HepG2 (cell line): Measurements from ENCODE around the gene DNMT3A. TPM values are rescaled to one million over a fixed set of nuclear protein-coding genes. Genes with fewer than 3 reads are reported as not detected.

Experiments used
- ARNT2 ChIP-seq: sonication (generic); formaldehyde crosslinking; IDR thresholded peaks from 2 replicates; pipeline ENCODE4 v1.8.0; 2022; ENCODE audit warnings: mild to moderate bottlenecking, low read depth, missing genetic modification reagents, moderate library complexity
- POGZ ChIP-seq: sonication (generic); formaldehyde crosslinking; IDR thresholded peaks from 2 replicates; pipeline ENCODE4 v1.4.0; 2020; ENCODE audit warnings: mild to moderate bottlenecking, missing genetic modification reagents
- SCMH1 ChIP-seq: sonication (generic); formaldehyde crosslinking; IDR thresholded peaks from 2 replicates; pipeline ENCODE4 v1.9.0; 2021; ENCODE audit warnings: missing genetic modification reagents, mild to moderate bottlenecking, borderline replicate concordance
- ZMAT3 ChIP-seq: sonication (generic); formaldehyde crosslinking; conservative IDR thresholded peaks from 2 replicates; pipeline ENCODE4 v1.7.0; 2021; ENCODE audit warnings: missing genetic modification reagents
- ZNF724P ChIP-seq: sonication (generic); formaldehyde crosslinking; IDR thresholded peaks from 2 replicates; pipeline ENCODE4 v1.8.0; 2022; ENCODE audit warnings: missing genetic modification reagents, borderline replicate concordance
- ZNF781 ChIP-seq: sonication (generic); formaldehyde crosslinking; IDR thresholded peaks from 2 replicates; pipeline ENCODE4 v1.5.1; 2020; ENCODE audit warnings: borderline replicate concordance, mild to moderate bottlenecking, missing genetic modification reagents; ENCODE audit errors: not compliant biosample characterization
- ZSCAN21 ChIP-seq: sonication (generic); formaldehyde crosslinking; IDR thresholded peaks from 2 replicates; pipeline ENCODE4 v1.8.0; 2022; ENCODE audit warnings: mild to moderate bottlenecking, missing genetic modification reagents, moderate library complexity, borderline replicate concordance
- polyA plus RNA-seq, 8 experiments: library from polyadenylated mRNA; depleted of rRNA in 3 of 8; stranded (reverse) in 7 of 8; unstranded in 1 of 8; fragments of >200 nt; fragmentation: Illumina TruSeq in 4 of 8; extraction: Trizol in 4 of 8; gene quantifications; 2 replicates each; pipeline versions ENCODE4 v1.2.1 to v1.2.3, GENCODE V29; 2011 to 2016; ENCODE audit warnings: low read depth in 4 of 8, missing spikeins in 1 of 8, mixed read lengths in 1 of 8; ENCODE audit not compliant: insufficient read depth in 1 of 8
- total RNA-seq, 5 experiments: library from RNA; depleted of rRNA; stranded (reverse); fragments of >200 nt; fragmentation: Illumina TruSeq; extraction: Trizol; gene quantifications; 2 replicates each; pipeline ENCODE4 v1.2.3, GENCODE V29; 2016; ENCODE audit warnings: low read depth in 1 of 5
- TF ChIP-seq, protein P1 (sequence below): sonication (generic); formaldehyde crosslinking; IDR thresholded peaks from 2 replicates; pipeline ENCODE4 v1.8.0; 2022; ENCODE audit warnings: mild to moderate bottlenecking, missing genetic modification reagents, moderate library complexity
- TF ChIP-seq, protein P2 (sequence below): sonication (generic); formaldehyde crosslinking; IDR thresholded peaks from 2 replicates; pipeline ENCODE4 v1.4.0; 2020; ENCODE audit warnings: missing genetic modification reagents, borderline replicate concordance
- TF ChIP-seq, protein P3 (sequence below): sonication (generic); formaldehyde crosslinking; IDR thresholded peaks from 2 replicates; pipeline ENCODE4 v1.4.0; 2020; ENCODE audit warnings: missing genetic modification reagents, borderline replicate concordance
- TF ChIP-seq, protein P4 (sequence below): sonication (generic); formaldehyde crosslinking; IDR thresholded peaks from 2 replicates; pipeline ENCODE4 v1.4.0; 2020; ENCODE audit warnings: missing genetic modification reagents
- TF ChIP-seq, protein P5 (sequence below): sonication (generic); formaldehyde crosslinking; IDR thresholded peaks from 2 replicates; pipeline ENCODE4 v1.9.0; 2021; ENCODE audit warnings: missing genetic modification reagents, borderline replicate concordance
- TF ChIP-seq, protein P6 (sequence below), 2 experiments: sonication (generic) in 1 of 2; formaldehyde crosslinking in 1 of 2; IDR thresholded peaks; 2 replicates each; pipeline versions ENCODE4 v1.5.1 to v1.6.1; 2011 to 2020; ENCODE audit warnings: borderline replicate concordance in 1 of 2, low read depth in 1 of 2, low read length in 1 of 2, mild to moderate bottlenecking in 1 of 2, missing genetic modification reagents in 1 of 2, moderate library complexity in 1 of 2

Gene DNMT3A
- total and polyA plus RNA-seq, 2 of the 13 experiments (the other 11 are each of a cell fraction or from before 2014, with no cell fraction given), result 14.7 to 29.1 TPM

DNA sequence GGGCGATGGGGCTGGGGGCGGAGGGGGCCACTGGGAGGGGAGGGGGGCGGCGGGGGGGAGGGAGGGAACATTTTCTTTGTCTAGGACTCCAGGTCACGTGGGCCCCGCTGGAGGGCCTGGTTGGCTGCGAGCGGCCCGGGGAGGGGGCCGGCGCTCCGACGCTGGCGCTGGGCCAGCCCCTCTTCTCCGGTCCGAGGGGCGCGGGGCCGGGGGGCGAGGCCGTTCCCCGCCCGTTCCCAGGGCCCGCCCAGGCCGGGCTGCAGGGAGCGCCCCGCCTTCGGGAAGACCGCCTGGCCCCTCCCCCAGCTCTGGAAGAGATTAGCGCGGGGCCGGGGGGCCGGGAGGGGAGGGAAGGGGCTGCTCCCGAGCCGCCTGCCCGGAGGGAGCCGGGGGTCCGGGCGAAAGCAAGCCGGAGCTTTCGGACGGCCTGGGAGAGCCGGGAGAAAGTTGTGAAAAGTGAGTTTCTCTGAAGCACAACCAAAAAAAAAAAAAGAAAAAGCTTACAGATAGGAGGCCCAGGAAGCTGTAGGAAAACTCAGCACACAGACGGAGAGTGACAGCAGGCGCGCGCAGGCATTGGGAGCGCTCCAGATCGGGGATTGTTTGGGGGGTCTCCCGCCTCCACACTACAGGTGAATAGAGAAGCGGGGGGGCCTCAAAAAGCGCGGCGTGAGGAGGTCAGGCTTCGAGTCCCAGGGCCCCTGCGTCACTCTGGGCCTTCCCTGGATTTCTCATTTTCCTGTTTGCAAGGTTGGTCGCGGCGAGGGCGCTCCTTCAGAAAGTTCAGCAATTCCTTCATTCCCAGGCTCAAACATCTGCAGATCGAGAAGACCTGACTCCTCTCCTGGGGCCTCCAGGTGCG lies 89.2 kb downstream of the DNMT3A start (continued):
- TF ChIP-seq ARNT2 (CRISPR knock-in tag) (peak; percentile 52; the same call in 1 of the 2 replicates), SCMH1 (CRISPR knock-in tag) (no peak), ZNF781 (CRISPR knock-in tag) (no peak), POGZ (CRISPR knock-in tag) (peak; percentile 34), ZNF724P (CRISPR knock-in tag) (0 out of 2 replicates have a peak, but pooled peaks have one; percentile 10), ZMAT3 (CRISPR knock-in tag) (no peak), ZSCAN21 (CRISPR knock-in tag) (no peak)
- TF ChIP-seq, protein P1, sequence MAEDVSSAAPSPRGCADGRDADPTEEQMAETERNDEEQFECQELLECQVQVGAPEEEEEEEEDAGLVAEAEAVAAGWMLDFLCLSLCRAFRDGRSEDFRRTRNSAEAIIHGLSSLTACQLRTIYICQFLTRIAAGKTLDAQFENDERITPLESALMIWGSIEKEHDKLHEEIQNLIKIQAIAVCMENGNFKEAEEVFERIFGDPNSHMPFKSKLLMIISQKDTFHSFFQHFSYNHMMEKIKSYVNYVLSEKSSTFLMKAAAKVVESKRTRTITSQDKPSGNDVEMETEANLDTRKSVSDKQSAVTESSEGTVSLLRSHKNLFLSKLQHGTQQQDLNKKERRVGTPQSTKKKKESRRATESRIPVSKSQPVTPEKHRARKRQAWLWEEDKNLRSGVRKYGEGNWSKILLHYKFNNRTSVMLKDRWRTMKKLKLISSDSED (CRISPR knock-in tag), result no peak
- TF ChIP-seq, protein P2, sequence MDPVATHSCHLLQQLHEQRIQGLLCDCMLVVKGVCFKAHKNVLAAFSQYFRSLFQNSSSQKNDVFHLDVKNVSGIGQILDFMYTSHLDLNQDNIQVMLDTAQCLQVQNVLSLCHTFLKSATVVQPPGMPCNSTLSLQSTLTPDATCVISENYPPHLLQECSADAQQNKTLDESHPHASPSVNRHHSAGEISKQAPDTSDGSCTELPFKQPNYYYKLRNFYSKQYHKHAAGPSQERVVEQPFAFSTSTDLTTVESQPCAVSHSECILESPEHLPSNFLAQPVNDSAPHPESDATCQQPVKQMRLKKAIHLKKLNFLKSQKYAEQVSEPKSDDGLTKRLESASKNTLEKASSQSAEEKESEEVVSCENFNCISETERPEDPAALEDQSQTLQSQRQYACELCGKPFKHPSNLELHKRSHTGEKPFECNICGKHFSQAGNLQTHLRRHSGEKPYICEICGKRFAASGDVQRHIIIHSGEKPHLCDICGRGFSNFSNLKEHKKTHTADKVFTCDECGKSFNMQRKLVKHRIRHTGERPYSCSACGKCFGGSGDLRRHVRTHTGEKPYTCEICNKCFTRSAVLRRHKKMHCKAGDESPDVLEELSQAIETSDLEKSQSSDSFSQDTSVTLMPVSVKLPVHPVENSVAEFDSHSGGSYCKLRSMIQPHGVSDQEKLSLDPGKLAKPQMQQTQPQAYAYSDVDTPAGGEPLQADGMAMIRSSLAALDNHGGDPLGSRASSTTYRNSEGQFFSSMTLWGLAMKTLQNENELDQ (CRISPR knock-in tag), result no peak
- TF ChIP-seq, protein P3, sequence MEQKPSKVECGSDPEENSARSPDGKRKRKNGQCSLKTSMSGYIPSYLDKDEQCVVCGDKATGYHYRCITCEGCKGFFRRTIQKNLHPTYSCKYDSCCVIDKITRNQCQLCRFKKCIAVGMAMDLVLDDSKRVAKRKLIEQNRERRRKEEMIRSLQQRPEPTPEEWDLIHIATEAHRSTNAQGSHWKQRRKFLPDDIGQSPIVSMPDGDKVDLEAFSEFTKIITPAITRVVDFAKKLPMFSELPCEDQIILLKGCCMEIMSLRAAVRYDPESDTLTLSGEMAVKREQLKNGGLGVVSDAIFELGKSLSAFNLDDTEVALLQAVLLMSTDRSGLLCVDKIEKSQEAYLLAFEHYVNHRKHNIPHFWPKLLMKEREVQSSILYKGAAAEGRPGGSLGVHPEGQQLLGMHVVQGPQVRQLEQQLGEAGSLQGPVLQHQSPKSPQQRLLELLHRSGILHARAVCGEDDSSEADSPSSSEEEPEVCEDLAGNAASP, result no peak
- TF ChIP-seq, protein P4, sequence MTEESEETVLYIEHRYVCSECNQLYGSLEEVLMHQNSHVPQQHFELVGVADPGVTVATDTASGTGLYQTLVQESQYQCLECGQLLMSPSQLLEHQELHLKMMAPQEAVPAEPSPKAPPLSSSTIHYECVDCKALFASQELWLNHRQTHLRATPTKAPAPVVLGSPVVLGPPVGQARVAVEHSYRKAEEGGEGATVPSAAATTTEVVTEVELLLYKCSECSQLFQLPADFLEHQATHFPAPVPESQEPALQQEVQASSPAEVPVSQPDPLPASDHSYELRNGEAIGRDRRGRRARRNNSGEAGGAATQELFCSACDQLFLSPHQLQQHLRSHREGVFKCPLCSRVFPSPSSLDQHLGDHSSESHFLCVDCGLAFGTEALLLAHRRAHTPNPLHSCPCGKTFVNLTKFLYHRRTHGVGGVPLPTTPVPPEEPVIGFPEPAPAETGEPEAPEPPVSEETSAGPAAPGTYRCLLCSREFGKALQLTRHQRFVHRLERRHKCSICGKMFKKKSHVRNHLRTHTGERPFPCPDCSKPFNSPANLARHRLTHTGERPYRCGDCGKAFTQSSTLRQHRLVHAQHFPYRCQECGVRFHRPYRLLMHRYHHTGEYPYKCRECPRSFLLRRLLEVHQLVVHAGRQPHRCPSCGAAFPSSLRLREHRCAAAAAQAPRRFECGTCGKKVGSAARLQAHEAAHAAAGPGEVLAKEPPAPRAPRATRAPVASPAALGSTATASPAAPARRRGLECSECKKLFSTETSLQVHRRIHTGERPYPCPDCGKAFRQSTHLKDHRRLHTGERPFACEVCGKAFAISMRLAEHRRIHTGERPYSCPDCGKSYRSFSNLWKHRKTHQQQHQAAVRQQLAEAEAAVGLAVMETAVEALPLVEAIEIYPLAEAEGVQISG, result no peak
- TF ChIP-seq, protein P5, sequence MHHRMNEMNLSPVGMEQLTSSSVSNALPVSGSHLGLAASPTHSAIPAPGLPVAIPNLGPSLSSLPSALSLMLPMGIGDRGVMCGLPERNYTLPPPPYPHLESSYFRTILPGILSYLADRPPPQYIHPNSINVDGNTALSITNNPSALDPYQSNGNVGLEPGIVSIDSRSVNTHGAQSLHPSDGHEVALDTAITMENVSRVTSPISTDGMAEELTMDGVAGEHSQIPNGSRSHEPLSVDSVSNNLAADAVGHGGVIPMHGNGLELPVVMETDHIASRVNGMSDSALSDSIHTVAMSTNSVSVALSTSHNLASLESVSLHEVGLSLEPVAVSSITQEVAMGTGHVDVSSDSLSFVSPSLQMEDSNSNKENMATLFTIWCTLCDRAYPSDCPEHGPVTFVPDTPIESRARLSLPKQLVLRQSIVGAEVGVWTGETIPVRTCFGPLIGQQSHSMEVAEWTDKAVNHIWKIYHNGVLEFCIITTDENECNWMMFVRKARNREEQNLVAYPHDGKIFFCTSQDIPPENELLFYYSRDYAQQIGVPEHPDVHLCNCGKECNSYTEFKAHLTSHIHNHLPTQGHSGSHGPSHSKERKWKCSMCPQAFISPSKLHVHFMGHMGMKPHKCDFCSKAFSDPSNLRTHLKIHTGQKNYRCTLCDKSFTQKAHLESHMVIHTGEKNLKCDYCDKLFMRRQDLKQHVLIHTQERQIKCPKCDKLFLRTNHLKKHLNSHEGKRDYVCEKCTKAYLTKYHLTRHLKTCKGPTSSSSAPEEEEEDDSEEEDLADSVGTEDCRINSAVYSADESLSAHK (CRISPR knock-in tag), result no peak
- TF ChIP-seq, protein P6, sequence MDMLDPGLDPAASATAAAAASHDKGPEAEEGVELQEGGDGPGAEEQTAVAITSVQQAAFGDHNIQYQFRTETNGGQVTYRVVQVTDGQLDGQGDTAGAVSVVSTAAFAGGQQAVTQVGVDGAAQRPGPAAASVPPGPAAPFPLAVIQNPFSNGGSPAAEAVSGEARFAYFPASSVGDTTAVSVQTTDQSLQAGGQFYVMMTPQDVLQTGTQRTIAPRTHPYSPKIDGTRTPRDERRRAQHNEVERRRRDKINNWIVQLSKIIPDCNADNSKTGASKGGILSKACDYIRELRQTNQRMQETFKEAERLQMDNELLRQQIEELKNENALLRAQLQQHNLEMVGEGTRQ (IDR thresholded peaks at IDR 0.05; ENCODE audit: low read depth, low read length), result peak; percentile 72
- TF ChIP-seq, protein P6 (CRISPR knock-in tag; IDR thresholded peaks at IDR 0.05; ENCODE audit: borderline replicate concordance), result peak; percentile 53; the same call in 1 of the 2 replicates
